ENCODE data around the gene IFI44.

DNA sequence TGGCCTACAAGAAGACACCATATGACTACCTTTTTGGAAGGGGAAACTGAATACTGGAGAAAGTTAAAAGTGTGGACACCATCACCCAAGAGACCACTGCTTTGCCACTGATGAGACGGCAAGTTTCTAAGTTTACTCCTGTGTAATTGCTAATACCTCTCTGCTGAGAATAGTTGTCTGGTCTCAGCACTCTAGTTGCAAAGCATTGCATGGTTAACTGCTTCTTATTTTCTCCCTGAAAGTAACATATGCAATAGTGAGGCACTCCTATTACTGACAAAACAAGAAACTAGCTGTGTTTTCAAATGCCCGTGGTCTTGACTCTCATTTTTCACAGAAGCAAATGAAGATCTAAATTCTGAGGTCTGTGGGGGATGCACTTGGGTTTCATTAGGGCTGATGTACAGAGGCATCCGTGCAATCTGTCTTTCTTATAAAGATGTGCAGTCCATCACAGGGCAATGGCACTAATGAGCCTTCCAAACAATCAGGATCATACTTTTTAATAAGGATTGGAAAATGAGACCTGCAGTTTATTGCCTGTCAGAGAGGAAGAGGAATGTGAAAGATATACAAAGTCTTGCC is 62.9 kb downstream of the IFI44 start:
- TF ChIP-seq CTCF (conservative IDR thresholded peaks at IDR 0.05; ENCODE audit: low read depth in 2 of 2) (no peak), JUNB (IDR thresholded peaks at IDR 0.05; ENCODE audit: unreplicated experiment) (no peak), POLR2AphosphoS5 (IDR thresholded peaks at IDR 0.05; ENCODE audit: low read depth) (no peak), EZH2phosphoT487 (IDR thresholded peaks at IDR 0.05; ENCODE audit: unreplicated experiment) (no peak), EZH2 (IDR thresholded peaks at IDR 0.05; ENCODE audit: low read depth, unreplicated experiment) (no peak), ETS1 (IDR thresholded peaks at IDR 0.05) (no peak), ZNF114 (CRISPR knock-in tag; IDR thresholded peaks at IDR 0.05) (no peak), CREB1 (CRISPR knock-in tag; IDR thresholded peaks at IDR 0.05; ENCODE audit: low read depth) (no peak), STAT1 (IDR thresholded peaks at IDR 0.05; ENCODE audit: unreplicated experiment) (no peak), NANOG (IDR thresholded peaks at IDR 0.05; ENCODE audit: borderline replicate concordance) (no peak)
- TF ChIP-seq, protein P1, sequence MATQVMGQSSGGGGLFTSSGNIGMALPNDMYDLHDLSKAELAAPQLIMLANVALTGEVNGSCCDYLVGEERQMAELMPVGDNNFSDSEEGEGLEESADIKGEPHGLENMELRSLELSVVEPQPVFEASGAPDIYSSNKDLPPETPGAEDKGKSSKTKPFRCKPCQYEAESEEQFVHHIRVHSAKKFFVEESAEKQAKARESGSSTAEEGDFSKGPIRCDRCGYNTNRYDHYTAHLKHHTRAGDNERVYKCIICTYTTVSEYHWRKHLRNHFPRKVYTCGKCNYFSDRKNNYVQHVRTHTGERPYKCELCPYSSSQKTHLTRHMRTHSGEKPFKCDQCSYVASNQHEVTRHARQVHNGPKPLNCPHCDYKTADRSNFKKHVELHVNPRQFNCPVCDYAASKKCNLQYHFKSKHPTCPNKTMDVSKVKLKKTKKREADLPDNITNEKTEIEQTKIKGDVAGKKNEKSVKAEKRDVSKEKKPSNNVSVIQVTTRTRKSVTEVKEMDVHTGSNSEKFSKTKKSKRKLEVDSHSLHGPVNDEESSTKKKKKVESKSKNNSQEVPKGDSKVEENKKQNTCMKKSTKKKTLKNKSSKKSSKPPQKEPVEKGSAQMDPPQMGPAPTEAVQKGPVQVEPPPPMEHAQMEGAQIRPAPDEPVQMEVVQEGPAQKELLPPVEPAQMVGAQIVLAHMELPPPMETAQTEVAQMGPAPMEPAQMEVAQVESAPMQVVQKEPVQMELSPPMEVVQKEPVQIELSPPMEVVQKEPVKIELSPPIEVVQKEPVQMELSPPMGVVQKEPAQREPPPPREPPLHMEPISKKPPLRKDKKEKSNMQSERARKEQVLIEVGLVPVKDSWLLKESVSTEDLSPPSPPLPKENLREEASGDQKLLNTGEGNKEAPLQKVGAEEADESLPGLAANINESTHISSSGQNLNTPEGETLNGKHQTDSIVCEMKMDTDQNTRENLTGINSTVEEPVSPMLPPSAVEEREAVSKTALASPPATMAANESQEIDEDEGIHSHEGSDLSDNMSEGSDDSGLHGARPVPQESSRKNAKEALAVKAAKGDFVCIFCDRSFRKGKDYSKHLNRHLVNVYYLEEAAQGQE (IDR thresholded peaks at IDR 0.05; ENCODE audit: unreplicated experiment), result no peak

Data from GM23338 (cell line).